Skin epidermis (tissue), 12 donors: ENCODE results near the gene MAML3.

Experiments
- H3K27ac ChIP-seq, 21 experiments: fragments of 200-600 bp; sonication (generic) in 11 of 21; one replicate each; pipeline ENCODE4 v1.5.0; 2020; ENCODE audit warnings: mild to moderate bottlenecking in 3 of 21, inconsistent platforms in 2 of 21, moderate library complexity in 2 of 21
- H3K4me3 ChIP-seq, 7 experiments: fragments of 200-600 bp; sonication (generic) in 2 of 7; one replicate each; pipeline ENCODE4 v1.5.0; 2020; ENCODE audit warnings: inconsistent platforms in 2 of 7, mild to moderate bottlenecking in 2 of 7, moderate library complexity in 1 of 7

Gene MAML3

DNA sequence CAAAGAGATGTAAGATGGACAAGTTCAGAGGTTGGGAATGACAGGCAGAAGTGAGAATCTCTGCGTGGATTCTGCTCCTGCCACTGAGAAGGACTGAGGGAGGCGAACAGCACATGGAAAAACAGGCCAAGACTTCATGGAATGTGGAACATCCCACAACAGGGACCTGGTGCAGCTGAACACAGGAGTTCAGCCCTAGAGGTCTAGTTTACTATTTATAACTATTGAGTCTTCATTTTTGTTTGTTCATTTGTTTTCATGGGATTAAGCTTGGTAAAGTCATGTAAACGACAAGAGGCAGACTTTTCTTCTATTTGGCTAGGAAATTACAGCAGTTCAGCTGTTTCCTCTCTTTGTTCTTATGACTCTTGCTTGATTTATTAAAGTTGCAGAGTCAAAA, 234.5 kb downstream of the MAML3 start:
- Histone ChIP-seq H3K27ac (peak overlapping the region in 11 of 21 experiments; percentile 18 to 70 (median 39)), H3K4me3 (no peak overlapping the region)

DNA sequence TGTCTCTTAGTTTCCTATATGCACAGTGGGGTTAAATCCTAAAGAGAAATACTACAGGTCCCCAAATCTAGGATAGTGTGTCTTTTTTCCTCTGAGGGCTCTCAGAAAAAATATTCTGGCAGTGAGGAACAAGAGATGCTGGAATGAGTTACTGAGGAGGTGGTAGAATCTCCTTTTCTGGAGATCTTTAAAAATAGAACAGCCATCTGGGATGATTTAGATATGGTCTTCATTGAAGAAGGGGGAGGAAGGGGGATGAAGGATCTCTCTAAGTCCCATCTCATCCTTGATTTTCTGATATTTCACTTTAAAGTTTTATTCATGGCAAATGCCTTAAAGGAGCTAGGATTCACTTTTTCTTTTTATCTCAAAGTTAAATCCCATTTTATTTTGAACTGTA, 235.0 kb downstream of the MAML3 start:
- peak overlapping the region in 12 of 21 experiments; percentile 10 to 70 (median 32) for H3K27ac ChIP-seq

GRCh38 chr4:139918591-139918990, 235.4 kb downstream of the MAML3 start:
- Histone ChIP-seq H3K27ac (peak overlapping the region in 9 of 21 experiments; percentile 7 to 63 (median 30)), H3K4me3 (no peak overlapping the region)

More for the DNA sequence above, 235.0 kb downstream of the MAML3 start:
- no peak overlapping the region for H3K4me3 ChIP-seq

GRCh38 chr4:139917896-139918295, 236.1 kb downstream of the MAML3 start:
- Histone ChIP-seq H3K27ac (peak overlapping the region in 5 of 21 experiments; percentile 7 to 30 (median 19)), H3K4me3 (no peak overlapping the region)

DNA sequence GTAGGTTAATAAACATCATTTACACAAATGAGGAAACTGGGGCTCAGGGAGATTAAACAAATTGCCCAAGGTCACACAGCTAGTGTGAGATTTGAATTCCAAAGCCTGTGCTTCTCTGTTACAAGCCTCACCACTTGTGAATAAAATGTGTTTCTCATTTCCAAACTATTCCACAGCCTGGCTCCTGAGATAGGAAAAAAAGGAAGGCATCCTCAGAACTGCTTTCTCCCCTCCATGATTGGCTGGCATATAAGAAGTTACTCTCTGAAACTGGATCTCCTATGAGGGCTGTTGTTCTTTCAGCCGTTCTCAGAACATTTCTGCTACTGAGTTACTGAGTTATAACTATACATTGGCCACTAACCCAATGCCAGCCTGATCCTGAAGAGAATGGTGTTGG, 237.9 kb downstream of the MAML3 start:
- Histone ChIP-seq H3K27ac (no peak overlapping the region), H3K4me3 (no peak overlapping the region)

DNA sequence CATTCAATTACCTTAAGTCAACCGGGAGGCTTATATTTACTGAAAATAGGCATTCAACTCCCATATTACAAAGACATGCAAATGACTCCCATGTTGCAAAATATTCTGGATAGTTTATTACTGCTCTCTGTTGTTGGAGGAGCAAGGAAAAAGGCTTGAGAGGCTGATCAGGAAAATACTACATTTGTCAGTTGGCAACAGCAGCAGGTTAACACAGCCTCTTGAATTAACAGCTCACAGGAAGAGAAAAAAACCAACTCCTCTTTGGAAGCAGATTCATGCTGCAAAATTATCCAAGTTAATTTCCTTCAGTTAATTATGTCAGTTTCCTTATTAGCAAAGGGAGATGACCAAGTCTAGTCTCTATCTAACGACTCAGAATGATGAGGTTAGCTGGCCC, 238.9 kb downstream of the MAML3 start:
- no peak overlapping the region for H3K4me3 ChIP-seq
- no peak overlapping the region for H3K27ac ChIP-seq

DNA sequence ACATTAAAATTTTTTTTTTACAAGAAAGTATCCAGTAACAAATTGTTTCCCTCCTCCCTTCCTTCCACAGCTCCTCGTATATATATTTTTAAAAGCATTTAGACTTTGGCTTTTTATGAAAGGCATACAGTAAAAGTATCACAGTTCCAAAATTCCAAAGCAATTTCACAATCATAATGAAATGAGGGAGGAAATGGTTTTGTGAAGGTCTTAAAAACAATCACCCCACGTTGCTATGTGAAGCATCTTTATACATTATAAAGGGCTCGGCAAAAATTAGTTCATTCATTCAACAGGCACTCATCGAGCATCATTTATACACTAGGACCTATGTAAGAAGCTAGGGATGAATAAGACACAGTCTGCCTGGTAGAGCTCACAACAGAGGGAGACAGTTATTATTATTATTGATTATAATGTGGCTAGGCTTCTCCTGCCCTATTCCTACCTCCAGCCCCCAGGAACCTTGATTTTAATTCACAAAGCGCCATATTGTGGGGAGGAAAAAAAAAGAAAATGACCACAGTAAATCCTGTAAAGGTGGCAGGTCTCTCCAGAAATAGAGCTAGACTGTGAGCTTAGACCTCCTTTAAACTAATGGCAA, 239.9 kb downstream of the MAML3 start:
- Histone ChIP-seq H3K27ac (peak overlapping the region in 1 of 21 experiments; percentile 40), H3K4me3 (no peak overlapping the region)

- Histone ChIP-seq H3K4me3 (no peak overlapping the region), H3K27ac (peak overlapping the region in 1 of 21 experiments; percentile 40)
Measured at GRCh38 chr4:139913398-139913990, 240.5 kb downstream of the MAML3 start.

- Histone ChIP-seq H3K27ac (no peak overlapping the region), H3K4me3 (no peak overlapping the region)
Measured at GRCh38 chr4:139912445-139912844, 241.5 kb downstream of the MAML3 start.

DNA sequence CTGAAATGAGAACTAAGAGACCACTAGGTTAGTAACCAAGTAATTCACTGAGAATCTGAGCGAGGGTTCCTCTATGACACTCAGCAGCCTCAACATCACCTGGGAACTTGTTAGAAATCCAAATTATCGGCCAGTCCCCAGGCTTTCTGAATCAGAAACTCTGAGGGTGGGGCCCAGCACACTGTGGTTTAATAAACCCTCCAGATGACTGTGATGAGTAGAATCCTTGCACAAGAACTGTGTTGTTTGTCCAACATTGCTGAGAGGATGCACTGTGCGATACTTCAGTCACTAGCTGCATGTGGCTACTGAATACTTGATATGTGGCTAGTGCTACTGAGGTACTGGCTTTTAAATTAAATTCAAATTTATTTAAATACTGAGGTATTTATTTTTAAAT, 243.9 kb downstream of the MAML3 start:
- H3K27ac ChIP-seq: no peak overlapping the region
- no peak overlapping the region for H3K4me3 ChIP-seq

GRCh38 chr4:139908636-139909437, 245.1 kb downstream of the MAML3 start:
- H3K4me3 ChIP-seq: no peak overlapping the region

DNA sequence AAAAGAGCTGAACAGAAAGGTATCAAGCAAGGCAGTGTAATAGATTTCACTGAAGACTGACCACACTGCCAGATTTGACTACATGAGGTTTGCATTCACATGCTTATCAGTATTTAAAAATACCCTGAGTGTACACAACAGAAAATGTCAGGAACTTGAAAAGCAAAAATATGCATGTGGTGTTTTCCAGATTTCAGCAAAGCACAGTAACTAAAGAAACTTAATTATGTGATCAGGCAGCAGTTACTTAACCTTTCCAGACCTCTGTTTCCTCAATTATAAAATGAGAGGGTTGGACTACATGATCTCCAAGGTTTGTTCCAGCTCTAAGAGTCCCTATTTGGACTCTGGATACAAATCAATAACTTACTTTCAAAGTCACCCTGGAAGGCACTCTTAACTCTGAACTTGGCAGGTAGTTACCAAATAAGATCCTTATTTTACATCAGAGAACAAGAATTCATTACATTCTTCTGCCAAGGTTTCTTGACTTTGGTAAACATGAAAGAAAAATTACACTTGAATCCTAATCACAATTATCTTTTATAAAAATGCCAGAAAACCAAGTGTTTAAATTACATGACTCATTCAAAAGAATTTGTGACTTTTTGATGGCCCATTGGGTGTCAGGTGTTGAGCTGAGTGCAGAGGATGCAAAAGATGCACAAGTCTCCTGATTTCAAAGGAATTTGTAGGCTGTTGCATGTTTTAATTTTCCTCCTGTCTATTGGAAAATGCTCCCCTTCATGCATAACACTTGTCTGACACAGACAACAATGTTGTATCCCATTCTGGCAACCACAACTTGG, 246.8 kb downstream of the MAML3 start:
- no peak overlapping the region for H3K27ac ChIP-seq
- H3K4me3 ChIP-seq: no peak overlapping the region

More at GRCh38 chr4:139908636-139909437, 245.1 kb downstream of the MAML3 start:
- H3K27ac ChIP-seq: no peak overlapping the region

- H3K4me3 ChIP-seq: no peak overlapping the region
- no peak overlapping the region for H3K27ac ChIP-seq
Measured at GRCh38 chr4:139905489-139905888, 248.5 kb downstream of the MAML3 start.

GRCh38 chr4:139904406-139904805, 249.6 kb downstream of the MAML3 start:
- H3K27ac ChIP-seq: no peak overlapping the region

DNA sequence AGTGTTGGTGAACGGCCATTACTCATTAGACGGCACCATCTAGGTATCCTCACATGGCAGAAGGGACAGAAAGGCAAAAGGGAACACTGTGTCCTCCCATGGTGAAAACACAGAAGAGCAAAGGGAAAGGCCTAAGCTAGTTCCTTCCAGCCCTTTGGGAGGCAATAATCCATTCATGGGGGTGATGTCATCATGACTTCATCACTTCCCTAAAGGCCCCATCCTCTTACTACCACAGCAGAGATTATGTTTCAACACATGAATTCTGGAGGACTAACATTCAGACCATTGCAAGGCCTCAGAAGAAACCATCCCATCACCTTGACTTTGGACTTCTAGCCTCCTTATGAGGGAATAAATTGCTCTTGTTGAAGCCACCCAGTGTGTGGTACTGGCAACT, 250.1 kb downstream of the MAML3 start:
- Histone ChIP-seq H3K27ac (no peak overlapping the region), H3K4me3 (no peak overlapping the region)

More at GRCh38 chr4:139904406-139904805, 249.6 kb downstream of the MAML3 start:
- no peak overlapping the region for H3K4me3 ChIP-seq

- peak overlapping the region in 4 of 7 experiments; percentile 7 to 18 (median 14) for H3K4me3 ChIP-seq
- peak overlapping the region in 15 of 21 experiments; percentile 2 to 72 (median 46) for H3K27ac ChIP-seq
Measured at GRCh38 chr4:139902321-139903320, 251.4 kb downstream of the MAML3 start.

GRCh38 chr4:139901531-139902320, 252.3 kb downstream of the MAML3 start:
- Histone ChIP-seq H3K4me3 (peak overlapping the region in 4 of 7 experiments; percentile 7 to 18 (median 14)), H3K27ac (peak overlapping the region in 15 of 21 experiments; percentile 2 to 72 (median 46))

DNA sequence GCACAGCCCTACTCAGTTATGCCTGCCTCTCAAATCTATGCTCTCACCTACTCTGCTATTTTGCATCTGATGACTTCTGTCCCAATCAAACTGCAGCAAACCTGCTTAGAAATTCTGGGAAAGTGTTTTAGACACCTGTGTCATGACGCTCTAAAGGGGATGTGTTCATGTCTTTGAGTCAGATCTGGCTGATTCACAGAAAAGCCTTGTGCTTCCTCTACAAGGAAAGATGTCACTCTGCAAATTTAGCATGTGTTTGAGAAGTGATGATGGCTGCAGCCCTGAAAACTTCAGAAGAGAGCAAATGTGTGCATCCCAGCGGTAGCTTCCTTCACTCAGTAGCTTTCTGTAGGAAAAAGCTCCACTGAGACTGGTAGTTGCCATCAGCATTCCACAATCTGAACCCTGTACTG, 253.0 kb downstream of the MAML3 start:
- no peak overlapping the region for H3K4me3 ChIP-seq
- peak overlapping the region in 9 of 21 experiments; percentile 27 to 67 (median 55) for H3K27ac ChIP-seq
